Rectal smooth muscle tissue (tissue), 1 donor: ENCODE results near the gene LSMEM2.
A peak's percentile ranks its signal among the peaks of the same experiment; 100 is the strongest.
"Not testable (repeated sequence)": the region's sequence is repeated elsewhere in the genome, so short reads cannot be mapped to it uniquely, and the experiment has no call there.

ENCODE experiments used
- H3K27ac ChIP-seq: one replicate; pipeline ENCODE4 v1.7.0; 2013; ENCODE audit warnings: low read depth, low read length, inconsistent platforms
- H3K27me3 ChIP-seq: one replicate; pipeline ENCODE4 v1.7.0; 2013; ENCODE audit warnings: low read length; ENCODE audit not compliant: control insufficient read depth, insufficient read depth
- H3K36me3 ChIP-seq: one replicate; pipeline ENCODE4 v1.7.0; 2013; ENCODE audit warnings: low read length; ENCODE audit not compliant: control insufficient read depth, insufficient read depth
- H3K4me1 ChIP-seq: one replicate; pipeline ENCODE4 v1.7.0; 2013; ENCODE audit warnings: low read length; ENCODE audit not compliant: control insufficient read depth, insufficient read depth
- H3K4me3 ChIP-seq: one replicate; pipeline ENCODE4 v1.7.0; 2013; ENCODE audit warnings: low read length
- H3K9ac ChIP-seq: one replicate; pipeline ENCODE4 v1.7.0; 2013; ENCODE audit warnings: low read length

Gene LSMEM2

GRCh38 chr3:50278123-50278879 lies 586 bp upstream of the LSMEM2 start:
- H3K9ac ChIP-seq: no peak overlapping the region
- peaks cover 9% of the 10 kb centered on the region for H3K27me3 ChIP-seq
- H3K4me1 ChIP-seq: peaks cover 5% of the 10 kb centered on the region
- no peaks in the 10 kb centered on the region for H3K36me3 ChIP-seq
- H3K27ac ChIP-seq: no peak overlapping the region
- no peak overlapping the region for H3K4me3 ChIP-seq

GRCh38 chr3:50279255-50280016 lies 549 bp downstream of the LSMEM2 start:
- Histone ChIP-seq H3K9ac (no peak overlapping the region), H3K27me3 (peaks cover 3% of the 10 kb centered on the region), H3K4me3 (no peak overlapping the region), H3K4me1 (peaks cover 5% of the 10 kb centered on the region), H3K36me3 (no peaks in the 10 kb centered on the region), H3K27ac (no peak overlapping the region)

DNA sequence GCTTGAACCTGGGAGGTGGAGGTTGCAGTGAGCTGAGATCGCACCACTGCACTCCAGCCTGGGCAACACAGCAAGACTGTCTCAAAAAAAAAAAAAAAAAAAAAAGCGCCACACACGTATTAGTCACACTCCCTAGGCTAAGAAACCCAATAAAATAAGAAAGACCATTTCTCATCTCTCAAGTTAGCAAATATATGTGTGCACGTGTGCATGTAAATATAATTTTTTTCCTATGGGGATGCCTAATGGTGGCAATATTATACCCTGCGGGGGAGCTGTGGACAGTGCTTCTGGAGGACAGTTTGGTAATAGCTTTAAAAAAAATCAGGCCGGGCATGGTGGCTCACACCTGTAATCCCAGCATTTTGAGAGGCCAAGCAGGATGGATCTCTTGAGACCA lies 5.2 kb downstream of the LSMEM2 start:
- not testable (repeated sequence) for H3K4me1 ChIP-seq, H3K27me3 ChIP-seq, H3K4me3 ChIP-seq, H3K9ac ChIP-seq, H3K27ac ChIP-seq
- H3K36me3 ChIP-seq: peaks cover 11% of the 10 kb centered on the region

DNA sequence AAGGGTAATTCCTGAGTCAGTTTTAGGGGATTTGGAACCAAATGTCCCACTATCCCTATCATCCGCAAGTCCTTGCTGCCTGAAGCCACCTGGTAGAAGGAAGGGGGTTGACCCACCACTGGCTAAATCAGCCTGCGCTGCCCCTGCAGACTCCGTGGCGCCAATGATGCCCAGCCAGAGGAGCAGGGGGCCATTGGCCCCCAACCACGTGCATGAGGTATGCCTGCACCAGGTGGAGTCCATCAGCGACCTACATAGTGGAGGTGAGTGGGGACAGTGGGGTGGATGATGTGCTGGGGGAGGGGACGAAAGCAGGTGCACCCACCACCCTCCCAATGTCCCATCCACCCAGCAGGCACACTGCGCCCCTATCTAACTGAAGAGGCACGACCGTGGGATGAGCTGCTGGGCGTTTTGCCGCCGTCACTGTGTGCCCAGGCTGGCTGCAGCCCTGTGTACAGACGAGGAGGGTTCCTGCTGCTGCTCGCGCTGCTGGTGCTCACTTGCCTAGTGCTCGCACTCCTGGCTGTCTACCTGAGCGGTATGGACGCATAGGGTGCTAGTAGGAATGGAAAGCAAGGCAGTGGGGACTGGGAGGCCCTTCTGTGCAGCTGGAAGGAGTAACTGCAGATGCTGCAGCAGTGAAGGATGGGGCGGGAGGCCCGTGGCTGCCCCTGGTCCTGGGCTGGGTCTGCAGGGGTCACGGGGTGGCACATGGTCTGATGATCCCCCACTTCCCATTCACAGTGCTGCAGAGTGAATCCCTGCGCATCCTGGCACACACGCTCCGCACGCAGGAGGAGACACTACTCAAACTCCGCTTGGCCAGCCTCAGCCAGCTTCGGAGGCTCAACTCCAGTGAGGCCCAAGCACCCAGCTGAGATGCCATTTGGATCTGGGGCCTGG lies 7.7 kb downstream of the LSMEM2 start:
- no peak overlapping the region for H3K9ac ChIP-seq
- no peak overlapping the region for H3K4me3 ChIP-seq

GRCh38 chr3:50287262-50287661 lies 8.4 kb downstream of the LSMEM2 start:
- Histone ChIP-seq H3K4me3 (no peak overlapping the region), H3K36me3 (peaks cover 15% of the 10 kb centered on the region), H3K27me3 (no peaks in the 10 kb centered on the region), H3K27ac (no peak overlapping the region), H3K9ac (no peak overlapping the region), H3K4me1 (peaks cover 4% of the 10 kb centered on the region)

More for the DNA sequence above, 7.7 kb downstream of the LSMEM2 start:
- H3K36me3 ChIP-seq: peaks cover 15% of the 10 kb centered on the region
- no peaks in the 10 kb centered on the region for H3K27me3 ChIP-seq
- H3K27ac ChIP-seq: no peak overlapping the region
- peaks cover 4% of the 10 kb centered on the region for H3K4me1 ChIP-seq

DNA sequence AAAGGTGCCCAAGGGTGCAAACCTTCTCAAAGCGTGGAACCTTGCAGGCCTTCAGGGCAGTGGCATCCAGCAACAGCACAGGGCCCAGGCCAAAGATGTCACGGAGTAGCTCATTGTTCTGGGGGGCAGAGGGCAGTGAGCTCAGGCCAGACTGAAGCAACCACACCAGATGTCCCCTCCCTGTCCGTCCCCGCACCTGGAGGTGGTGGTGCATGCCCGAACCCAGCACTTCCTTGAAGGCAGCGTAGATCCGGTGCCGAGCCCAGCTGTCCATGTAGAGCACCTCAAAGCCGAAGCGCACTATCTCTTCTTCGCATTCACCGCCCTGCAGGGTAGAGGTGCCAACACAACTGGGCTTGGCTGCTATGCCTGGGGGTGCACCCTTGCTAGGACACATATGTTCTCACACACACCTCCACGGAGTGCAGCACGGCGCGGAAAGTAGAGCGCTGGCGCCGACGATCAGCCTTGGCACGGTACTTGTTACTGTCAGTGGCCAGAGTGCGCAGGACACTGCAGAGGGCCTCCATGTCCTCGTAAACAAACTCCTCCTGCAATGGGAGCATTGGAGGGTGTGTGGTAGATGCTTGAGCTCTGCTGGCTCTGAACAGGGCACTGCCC lies 9.6 kb downstream of the LSMEM2 start:
- Histone ChIP-seq H3K4me3 (no peak overlapping the region), H3K9ac (no peak overlapping the region), H3K4me1 (peaks cover 13% of the 10 kb centered on the region), H3K36me3 (peaks cover 15% of the 10 kb centered on the region), H3K27ac (no peak overlapping the region), H3K27me3 (no peaks in the 10 kb centered on the region)

DNA sequence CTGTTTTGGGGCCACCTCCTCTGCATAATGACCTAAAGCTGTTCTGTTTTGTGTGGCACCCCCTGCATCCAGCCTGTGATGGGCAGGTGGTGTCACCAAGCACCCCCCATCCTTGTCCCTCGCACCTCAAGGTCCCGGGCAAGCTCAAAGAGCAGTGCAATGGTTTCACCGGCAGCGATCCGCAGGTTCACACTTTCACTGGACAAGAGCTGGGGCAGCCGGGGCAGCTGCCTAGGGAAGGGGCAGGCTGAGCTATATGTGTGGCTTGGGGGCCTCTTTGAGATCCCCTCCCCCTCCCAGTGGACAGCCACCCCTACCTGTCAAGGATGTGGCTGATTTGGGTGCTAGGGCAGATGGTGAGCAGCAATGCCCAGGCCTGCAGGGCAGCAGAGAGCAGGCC lies 10.2 kb downstream of the LSMEM2 start:
- Histone ChIP-seq H3K27me3 (no peaks in the 10 kb centered on the region), H3K36me3 (peaks cover 15% of the 10 kb centered on the region), H3K4me1 (peaks cover 13% of the 10 kb centered on the region), H3K9ac (no peak overlapping the region), H3K27ac (no peak overlapping the region), H3K4me3 (no peak overlapping the region)

DNA sequence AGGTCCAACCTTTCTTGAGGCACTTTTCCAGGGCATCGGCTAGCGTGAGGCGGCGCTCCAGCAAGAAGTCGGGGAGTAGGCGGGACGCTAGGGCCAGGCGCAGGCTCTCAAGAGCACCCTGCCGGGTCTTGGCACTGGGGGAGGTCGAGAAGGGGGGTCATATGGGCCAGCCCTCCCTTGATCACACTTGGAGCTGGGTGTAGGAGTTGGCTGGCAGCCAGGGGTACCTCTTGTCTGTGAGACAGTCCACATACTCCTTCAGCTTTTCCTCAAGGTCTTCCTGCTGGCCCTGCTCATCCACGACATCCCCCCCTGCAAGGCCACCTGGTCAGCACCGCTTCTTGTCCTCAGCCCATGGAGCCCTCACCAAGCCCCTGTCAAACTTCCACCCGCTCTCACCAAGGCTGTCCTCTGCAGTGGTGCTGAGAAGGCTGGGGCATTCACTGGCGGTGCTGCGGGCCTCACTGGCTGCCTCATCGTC lies 11.3 kb downstream of the LSMEM2 start:
- Histone ChIP-seq H3K9ac (no peak overlapping the region), H3K27ac (no peak overlapping the region), H3K27me3 (no peaks in the 10 kb centered on the region), H3K4me3 (no peak overlapping the region), H3K36me3 (peaks cover 15% of the 10 kb centered on the region), H3K4me1 (peaks cover 13% of the 10 kb centered on the region)

DNA sequence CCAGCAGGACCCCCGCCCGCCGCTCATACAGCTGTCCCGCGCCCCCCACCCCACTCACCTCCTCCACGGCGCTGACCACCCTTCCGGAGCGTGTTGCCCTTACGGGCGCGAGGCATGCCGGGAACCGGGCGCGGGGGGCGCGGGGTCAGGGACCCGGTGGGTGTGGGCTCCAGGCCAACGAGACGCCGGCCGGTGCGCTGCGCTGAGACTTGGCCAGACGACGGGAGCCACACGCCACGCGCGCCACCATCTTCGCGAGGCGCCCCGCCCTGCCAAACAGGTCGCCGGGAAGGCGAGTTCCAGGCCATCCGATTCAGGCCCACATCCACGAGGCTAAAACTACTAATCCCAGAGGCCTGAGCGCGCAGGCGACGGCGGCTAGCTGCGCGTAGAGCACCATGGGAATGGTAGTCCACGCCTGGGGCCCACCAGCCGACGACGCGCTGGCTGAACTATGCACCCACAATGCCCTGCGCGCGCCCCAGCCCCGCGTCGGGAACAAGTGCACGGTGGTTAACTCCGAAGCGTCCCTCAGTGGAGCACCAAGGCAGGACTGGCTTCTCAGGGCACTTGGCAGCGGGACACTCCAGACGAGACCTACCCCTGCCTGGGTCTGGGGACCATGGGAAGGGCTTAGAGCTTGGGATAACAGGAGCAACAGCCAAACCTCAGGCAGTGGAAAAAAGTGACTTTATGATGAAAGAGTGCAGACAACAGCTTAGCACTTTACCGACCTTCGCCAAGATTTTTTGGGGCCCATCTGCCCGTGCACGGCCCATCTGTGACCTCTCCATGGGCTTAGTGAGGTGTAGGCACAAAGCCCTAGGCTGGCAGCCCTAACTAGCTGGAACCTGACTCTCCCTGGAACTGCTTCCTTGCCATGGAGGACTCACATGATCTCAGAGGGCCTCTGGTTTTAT lies 13.5 kb downstream of the LSMEM2 start, which contains the start of gene IFRD2:
Gene IFRD2 (minus strand): TSS at position 271 of the 920 bp plus-strand sequence. CDS start 155 bp downstream, at position 116.
- peaks cover 13% of the 10 kb centered on the region for H3K4me1 ChIP-seq
- H3K36me3 ChIP-seq: peaks cover 15% of the 10 kb centered on the region
- H3K4me3 ChIP-seq: peak within 1 kb of the TSS; percentile 75
- no peaks in the 10 kb centered on the region for H3K27me3 ChIP-seq
- H3K9ac ChIP-seq: peak within 1 kb of the TSS; percentile 57
- peak within 1 kb of the TSS; percentile 95 for H3K27ac ChIP-seq

GRCh38 chr3:50293079-50293801 lies 14.4 kb downstream of the LSMEM2 start:
- H3K27ac ChIP-seq: peak overlapping the region; percentile 95
- H3K9ac ChIP-seq: no peak overlapping the region

More at GRCh38 chr3:50293079-50293801, 14.4 kb downstream of the LSMEM2 start:
- peaks cover 13% of the 10 kb centered on the region for H3K4me1 ChIP-seq
- peak overlapping the region; percentile 75 for H3K4me3 ChIP-seq
- H3K36me3 ChIP-seq: peaks cover 12% of the 10 kb centered on the region
- H3K27me3 ChIP-seq: no peaks in the 10 kb centered on the region
